Glutamatergic neuron (in vitro differentiated cells): Measurements from ENCODE around the gene LIMA1. TPM values are rescaled to one million over a fixed set of nuclear protein-coding genes. Genes with fewer than 3 reads are reported as not detected.

Experiments used
- DNase-seq: peaks from one replicate; pipeline ENCODE4 v3.0.0; 2022
- H3K27ac Mint-ChIP-seq: one replicate; pipeline ENCODE4 v1.8.0; 2020; ENCODE audit warnings: mild to moderate bottlenecking, mixed read lengths, inconsistent platforms; ENCODE audit not compliant: unreplicated experiment
- H3K27me3 Mint-ChIP-seq: one replicate; pipeline ENCODE4 v1.8.0; 2020; ENCODE audit warnings: mild to moderate bottlenecking, moderate library complexity, mixed read lengths, inconsistent platforms; ENCODE audit not compliant: unreplicated experiment
- H3K36me3 Mint-ChIP-seq: one replicate; pipeline ENCODE4 v1.8.0; 2020; ENCODE audit warnings: mild to moderate bottlenecking, mixed read lengths, inconsistent platforms; ENCODE audit not compliant: unreplicated experiment
- H3K4me1 Mint-ChIP-seq: one replicate; pipeline ENCODE4 v1.8.0; 2020; ENCODE audit warnings: mild to moderate bottlenecking, low read depth, mixed read lengths, inconsistent platforms; ENCODE audit not compliant: unreplicated experiment
- H3K4me3 Mint-ChIP-seq: one replicate; pipeline ENCODE4 v1.8.0; 2020; ENCODE audit warnings: mild to moderate bottlenecking, mixed read lengths, inconsistent platforms; ENCODE audit not compliant: unreplicated experiment
- H3K9me3 Mint-ChIP-seq: one replicate; pipeline ENCODE4 v1.8.0; 2020; ENCODE audit warnings: mild to moderate bottlenecking, moderate library complexity, mixed read lengths, inconsistent platforms; ENCODE audit not compliant: unreplicated experiment
- CTCF ChIP-seq: fragments of 200-600 bp; sonication (generic); IDR thresholded peaks from one replicate; pipeline ENCODE4 v1.5.0; 2021; ENCODE audit not compliant: partially characterized antibody, unreplicated experiment
- total RNA-seq: library from RNA; stranded (reverse); fragmentation: NEBNext Ultra II Directional; extraction: Animal tissue kit (Norgen Biotek cat#: 25700); gene quantifications from one replicate; pipeline ENCODE4 v1.2.1, GENCODE V29; 2021; ENCODE audit not compliant: unreplicated experiment

The LIMA1 gene
- total RNA-seq, 1 donor from 2014 or later: 69.4 TPM

- no peaks in the 10 kb centered on the region for H3K27me3 Mint-ChIP-seq
- no peaks in the 10 kb centered on the region for H3K36me3 Mint-ChIP-seq
- H3K27ac Mint-ChIP-seq: no peak overlapping the region
- no peak overlapping the region for H3K4me3 Mint-ChIP-seq
- no peaks in the 10 kb centered on the region for H3K4me1 Mint-ChIP-seq
- TF ChIP-seq CTCF: no peak
- no peaks in the 10 kb centered on the region for H3K9me3 Mint-ChIP-seq
- DNase-seq: no peak
These were observed 11.5 kb downstream of the LIMA1 start for GRCh38 chr12:50271724-50272247.

DNA sequence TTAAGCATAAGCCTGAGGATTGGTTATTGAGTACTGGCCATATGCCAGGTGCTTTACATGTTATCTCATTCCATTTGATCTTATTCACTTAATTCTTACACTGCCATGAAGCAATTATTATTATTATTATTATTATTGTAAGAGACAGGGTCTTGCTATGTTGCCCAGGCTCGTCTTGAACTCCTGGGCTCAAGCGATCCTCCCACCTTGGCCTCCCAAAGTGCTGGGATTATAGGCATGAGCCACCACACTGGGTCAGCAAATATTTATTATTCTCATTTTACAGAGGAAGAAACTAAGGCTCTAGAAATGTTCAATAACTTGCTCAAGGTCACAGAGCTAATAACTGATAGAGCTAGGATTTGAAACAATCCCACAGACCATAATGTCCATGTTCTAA is 14.8 kb downstream of the LIMA1 start:
- no peaks in the 10 kb centered on the region for H3K4me1 Mint-ChIP-seq
- no peak for TF ChIP-seq CTCF

DNA sequence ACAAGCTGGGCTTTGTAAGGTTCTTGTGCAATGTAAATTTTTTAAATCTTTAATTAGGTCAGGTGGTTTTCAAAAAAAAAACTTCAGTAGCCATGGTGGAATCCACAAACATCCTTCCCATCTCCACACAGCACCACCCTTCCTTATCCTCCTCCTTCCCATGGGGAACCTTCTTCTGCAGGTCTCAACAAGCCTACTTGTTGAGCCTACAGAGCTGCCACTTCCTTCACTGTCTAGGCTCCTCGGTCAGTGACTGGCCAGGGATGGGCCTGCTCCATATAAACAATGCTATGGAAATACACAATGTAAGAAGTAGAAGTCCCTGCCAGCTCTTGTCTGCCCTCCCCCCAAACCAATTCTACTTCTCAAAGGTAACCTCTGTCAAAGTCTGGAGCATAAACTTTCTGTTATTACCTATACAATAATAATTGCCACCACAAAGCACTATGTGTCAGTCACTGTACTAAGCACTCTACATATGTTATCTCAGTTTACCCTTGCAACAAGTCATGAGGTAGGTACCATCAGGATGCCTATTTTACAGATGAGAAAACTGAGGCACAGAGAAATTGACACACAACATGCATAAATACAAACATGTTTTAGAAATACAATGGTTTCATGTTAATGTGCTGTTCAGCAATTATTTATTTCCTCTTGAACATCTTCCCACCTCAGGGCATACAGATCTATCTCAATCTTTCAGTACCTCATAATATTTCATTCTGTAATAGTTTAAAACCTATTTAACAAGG is 17.4 kb downstream of the LIMA1 start:
- no peak for DNase-seq
- Mint-ChIP-seq H3K36me3 (peaks cover 4% of the 10 kb centered on the region), H3K27ac (no peak overlapping the region), H3K4me3 (no peak overlapping the region), H3K27me3 (peaks cover 1% of the 10 kb centered on the region), H3K4me1 (no peaks in the 10 kb centered on the region), H3K9me3 (no peaks in the 10 kb centered on the region)
- no peak for TF ChIP-seq CTCF

More for the DNA sequence above, 14.8 kb downstream of the LIMA1 start:
- DNase-seq: no peak
- Mint-ChIP-seq H3K9me3 (no peaks in the 10 kb centered on the region), H3K27ac (no peak overlapping the region), H3K36me3 (peaks cover 4% of the 10 kb centered on the region), H3K4me3 (no peak overlapping the region), H3K27me3 (peaks cover 1% of the 10 kb centered on the region)

GRCh38 chr12:50263832-50264231 is 19.5 kb downstream of the LIMA1 start:
- peaks cover 4% of the 10 kb centered on the region for H3K36me3 Mint-ChIP-seq
- H3K4me1 Mint-ChIP-seq: no peaks in the 10 kb centered on the region

More at GRCh38 chr12:50263832-50264231, 19.5 kb downstream of the LIMA1 start:
- TF ChIP-seq CTCF: no peak
- no peak for DNase-seq
- Mint-ChIP-seq H3K27me3 (peaks cover 1% of the 10 kb centered on the region), H3K27ac (no peak overlapping the region), H3K9me3 (no peaks in the 10 kb centered on the region), H3K4me3 (no peak overlapping the region)
